ENCODE results near the gene ELMOD3.

DNA sequence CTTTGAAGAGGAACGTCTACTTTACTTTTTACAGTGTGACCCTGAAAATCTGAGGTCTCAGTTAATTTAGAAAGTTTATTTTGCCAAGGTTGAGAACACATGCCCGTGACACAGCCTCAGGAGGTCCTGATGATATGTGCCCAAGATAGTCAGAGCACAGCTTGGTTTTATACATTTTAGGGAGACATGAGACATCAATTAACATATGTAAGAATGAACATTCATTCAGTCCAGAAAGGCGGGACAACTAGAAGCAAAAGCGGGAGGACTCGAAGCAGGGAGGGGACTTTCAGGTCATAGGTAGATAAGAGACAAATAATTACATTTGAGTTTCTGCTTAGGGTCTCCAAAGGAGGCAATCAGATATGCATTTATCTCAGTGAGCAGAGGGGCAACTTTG, 23.7 kb downstream of the ELMOD3 start:
- TF ChIP-seq CHD2 (IDR thresholded peaks at IDR 0.05; ENCODE audit: low read depth, low read length) (no peak), SP1 (CRISPR knock-in tag; IDR thresholded peaks at IDR 0.05) (no peak), TAF15 (IDR thresholded peaks at IDR 0.05; ENCODE audit: low read depth, low read length) (no peak), OTX1 (CRISPR knock-in tag; IDR thresholded peaks at IDR 0.05) (no peak), ZC3H11A (IDR thresholded peaks at IDR 0.05; ENCODE audit: low read depth, low read length) (no peak), TBP (optimal IDR thresholded peaks at IDR 0.05; ENCODE audit: low read depth, low read length) (no peak), HIVEP1 (CRISPR knock-in tag; IDR thresholded peaks at IDR 0.05) (no peak), CBX3 (IDR thresholded peaks at IDR 0.05; ENCODE audit: borderline replicate concordance in 1 of 2, low read length in 2 of 2) (no peak)
- TF ChIP-seq, protein P1, sequence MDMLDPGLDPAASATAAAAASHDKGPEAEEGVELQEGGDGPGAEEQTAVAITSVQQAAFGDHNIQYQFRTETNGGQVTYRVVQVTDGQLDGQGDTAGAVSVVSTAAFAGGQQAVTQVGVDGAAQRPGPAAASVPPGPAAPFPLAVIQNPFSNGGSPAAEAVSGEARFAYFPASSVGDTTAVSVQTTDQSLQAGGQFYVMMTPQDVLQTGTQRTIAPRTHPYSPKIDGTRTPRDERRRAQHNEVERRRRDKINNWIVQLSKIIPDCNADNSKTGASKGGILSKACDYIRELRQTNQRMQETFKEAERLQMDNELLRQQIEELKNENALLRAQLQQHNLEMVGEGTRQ (CRISPR knock-in tag; IDR thresholded peaks at IDR 0.05), result no peak
- TF ChIP-seq, protein P2, sequence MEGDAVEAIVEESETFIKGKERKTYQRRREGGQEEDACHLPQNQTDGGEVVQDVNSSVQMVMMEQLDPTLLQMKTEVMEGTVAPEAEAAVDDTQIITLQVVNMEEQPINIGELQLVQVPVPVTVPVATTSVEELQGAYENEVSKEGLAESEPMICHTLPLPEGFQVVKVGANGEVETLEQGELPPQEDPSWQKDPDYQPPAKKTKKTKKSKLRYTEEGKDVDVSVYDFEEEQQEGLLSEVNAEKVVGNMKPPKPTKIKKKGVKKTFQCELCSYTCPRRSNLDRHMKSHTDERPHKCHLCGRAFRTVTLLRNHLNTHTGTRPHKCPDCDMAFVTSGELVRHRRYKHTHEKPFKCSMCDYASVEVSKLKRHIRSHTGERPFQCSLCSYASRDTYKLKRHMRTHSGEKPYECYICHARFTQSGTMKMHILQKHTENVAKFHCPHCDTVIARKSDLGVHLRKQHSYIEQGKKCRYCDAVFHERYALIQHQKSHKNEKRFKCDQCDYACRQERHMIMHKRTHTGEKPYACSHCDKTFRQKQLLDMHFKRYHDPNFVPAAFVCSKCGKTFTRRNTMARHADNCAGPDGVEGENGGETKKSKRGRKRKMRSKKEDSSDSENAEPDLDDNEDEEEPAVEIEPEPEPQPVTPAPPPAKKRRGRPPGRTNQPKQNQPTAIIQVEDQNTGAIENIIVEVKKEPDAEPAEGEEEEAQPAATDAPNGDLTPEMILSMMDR (IDR thresholded peaks at IDR 0.05 in 2 of 3, conservative IDR thresholded peaks at IDR 0.05 in 1 of 3; ENCODE audit: insufficient read depth in 2 of 3, low read depth in 1 of 3, low read length in 3 of 3), result no peak

Measured in K562 (cell line).